ENCODE results near the gene OR2T3.
"Not testable (repeated sequence)": the region's sequence is repeated elsewhere in the genome, so short reads cannot be mapped to it uniquely, and the experiment has no call there.

The OR2T3 gene, protein sequence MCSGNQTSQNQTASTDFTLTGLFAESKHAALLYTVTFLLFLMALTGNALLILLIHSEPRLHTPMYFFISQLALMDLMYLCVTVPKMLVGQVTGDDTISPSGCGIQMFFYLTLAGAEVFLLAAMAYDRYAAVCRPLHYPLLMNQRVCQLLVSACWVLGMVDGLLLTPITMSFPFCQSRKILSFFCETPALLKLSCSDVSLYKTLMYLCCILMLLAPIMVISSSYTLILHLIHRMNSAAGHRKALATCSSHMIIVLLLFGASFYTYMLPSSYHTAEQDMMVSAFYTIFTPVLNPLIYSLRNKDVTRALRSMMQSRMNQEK

DNA sequence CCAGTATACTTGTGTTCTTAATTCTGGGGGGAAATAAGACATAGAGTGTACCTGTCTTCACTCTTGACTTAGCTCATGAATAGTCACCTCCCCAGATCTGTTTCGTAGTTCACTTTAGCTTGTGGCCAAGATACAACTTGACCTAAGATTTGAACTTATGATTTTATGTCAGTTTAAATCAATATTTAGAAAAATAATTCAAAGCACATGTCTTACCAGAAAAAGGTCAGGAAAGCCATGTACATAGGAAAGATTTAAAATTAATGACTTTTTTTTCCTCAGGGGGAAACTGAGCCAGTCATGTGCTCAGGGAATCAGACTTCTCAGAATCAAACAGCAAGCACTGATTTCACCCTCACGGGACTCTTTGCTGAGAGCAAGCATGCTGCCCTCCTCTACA is at the start of gene OR2T3:
Gene OR2T3 (plus strand): TSS at position 301 of the 400 bp plus-strand sequence. CDS start 0 bp downstream, at position 301.
- not testable (repeated sequence) for H3K4me3 ChIP-seq (ENCODE audit: low read depth, low read length); H3K36me3 ChIP-seq (ENCODE audit: insufficient read depth, low read length); H3K79me2 ChIP-seq (ENCODE audit: control insufficient read depth, insufficient read depth, low read length, unreplicated experiment); H2AFZ ChIP-seq (ENCODE audit: low read length, unreplicated experiment); H3K27me3 ChIP-seq (ENCODE audit: insufficient read depth, low read length); H3K4me1 ChIP-seq (ENCODE audit: control insufficient read depth, insufficient read depth, low read length, unreplicated experiment); H3K27ac ChIP-seq (ENCODE audit: low read depth, low read length)

DNA sequence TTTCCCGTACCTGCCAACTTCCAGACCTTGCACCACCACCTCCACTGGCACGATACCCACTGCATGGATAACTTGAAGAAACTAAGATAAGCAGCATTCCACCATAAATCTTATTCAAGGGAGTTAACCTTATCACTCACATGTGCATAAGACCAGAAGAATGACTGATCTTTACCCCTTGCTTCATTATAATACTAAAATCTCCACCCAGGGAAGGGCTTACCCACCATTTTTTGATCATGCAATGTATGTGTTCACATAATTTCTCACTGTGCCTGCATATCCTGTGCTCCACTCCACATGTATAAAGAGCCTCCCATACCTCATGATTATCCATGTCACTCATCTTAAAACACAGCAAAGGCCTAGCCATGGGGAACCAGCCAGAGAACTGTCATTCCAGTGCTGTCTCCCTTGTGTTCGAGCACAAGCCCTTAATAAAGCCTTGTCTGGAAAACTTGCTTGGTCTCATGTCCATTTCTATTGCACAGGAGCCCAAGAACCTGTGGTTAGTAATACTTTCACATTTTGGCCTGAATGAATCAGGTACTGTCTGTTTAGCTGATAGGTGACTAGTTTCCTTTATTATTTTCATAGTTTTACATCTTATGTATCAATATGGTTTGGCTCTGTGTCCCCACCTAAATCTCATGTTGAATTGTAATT is 45.5 kb upstream of the OR2T3 start:
- H3K79me2 ChIP-seq (ENCODE audit: control insufficient read depth, insufficient read depth, low read length, unreplicated experiment); H3K27ac ChIP-seq (ENCODE audit: low read depth, low read length); H2AFZ ChIP-seq (ENCODE audit: low read length, unreplicated experiment); H3K27me3 ChIP-seq (ENCODE audit: insufficient read depth, low read length); H3K36me3 ChIP-seq (ENCODE audit: insufficient read depth, low read length); H3K4me1 ChIP-seq (ENCODE audit: control insufficient read depth, insufficient read depth, low read length, unreplicated experiment); H3K4me3 ChIP-seq (ENCODE audit: low read depth, low read length): not testable (repeated sequence)

DNA sequence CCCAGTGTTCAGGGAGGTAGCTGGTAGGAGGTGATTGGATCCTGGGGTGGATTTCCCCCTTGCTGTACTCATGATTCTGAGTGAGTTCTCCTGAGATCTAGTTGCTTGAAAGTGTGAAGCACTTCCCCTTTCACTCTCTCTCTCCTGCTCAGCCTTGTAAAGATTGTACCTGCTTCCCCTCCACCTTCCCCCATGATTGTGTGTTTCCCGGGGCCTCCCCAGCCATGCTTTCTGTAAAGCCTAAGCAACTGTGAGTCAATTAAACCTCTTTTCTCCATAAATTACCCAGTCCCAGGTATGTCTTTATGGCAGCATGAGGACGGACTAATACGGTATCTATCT is 45.0 kb upstream of the OR2T3 start:
- not testable (repeated sequence) for H3K4me1 ChIP-seq (ENCODE audit: control insufficient read depth, insufficient read depth, low read length, unreplicated experiment); H3K4me3 ChIP-seq (ENCODE audit: low read depth, low read length); H3K79me2 ChIP-seq (ENCODE audit: control insufficient read depth, insufficient read depth, low read length, unreplicated experiment); H2AFZ ChIP-seq (ENCODE audit: low read length, unreplicated experiment); H3K36me3 ChIP-seq (ENCODE audit: insufficient read depth, low read length); H3K27ac ChIP-seq (ENCODE audit: low read depth, low read length); H3K27me3 ChIP-seq (ENCODE audit: insufficient read depth, low read length)

DNA sequence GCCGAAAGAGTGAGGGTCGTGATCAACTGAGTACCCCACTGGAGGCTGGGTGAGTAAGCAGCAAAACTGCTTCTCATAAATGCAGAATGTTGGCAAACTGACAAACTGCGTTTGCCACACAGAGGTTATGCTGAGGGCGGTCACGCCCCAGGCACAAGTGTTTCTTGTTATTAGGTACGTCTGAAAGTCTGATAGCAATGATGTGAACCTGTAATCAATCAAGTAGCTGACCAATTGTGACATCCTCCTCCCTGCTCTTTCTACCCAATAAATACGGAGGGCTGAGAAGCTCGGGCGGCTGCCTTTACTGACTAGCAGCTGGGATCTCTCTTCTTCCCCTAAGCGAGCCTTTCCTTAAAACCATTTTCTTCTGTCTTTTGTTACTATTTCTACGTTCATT is 41.5 kb upstream of the OR2T3 start:
- H2AFZ ChIP-seq (ENCODE audit: low read length, unreplicated experiment); H3K36me3 ChIP-seq (ENCODE audit: insufficient read depth, low read length); H3K79me2 ChIP-seq (ENCODE audit: control insufficient read depth, insufficient read depth, low read length, unreplicated experiment); H3K27me3 ChIP-seq (ENCODE audit: insufficient read depth, low read length); H3K4me3 ChIP-seq (ENCODE audit: low read depth, low read length); H3K4me1 ChIP-seq (ENCODE audit: control insufficient read depth, insufficient read depth, low read length, unreplicated experiment); H3K27ac ChIP-seq (ENCODE audit: low read depth, low read length): not testable (repeated sequence)

DNA sequence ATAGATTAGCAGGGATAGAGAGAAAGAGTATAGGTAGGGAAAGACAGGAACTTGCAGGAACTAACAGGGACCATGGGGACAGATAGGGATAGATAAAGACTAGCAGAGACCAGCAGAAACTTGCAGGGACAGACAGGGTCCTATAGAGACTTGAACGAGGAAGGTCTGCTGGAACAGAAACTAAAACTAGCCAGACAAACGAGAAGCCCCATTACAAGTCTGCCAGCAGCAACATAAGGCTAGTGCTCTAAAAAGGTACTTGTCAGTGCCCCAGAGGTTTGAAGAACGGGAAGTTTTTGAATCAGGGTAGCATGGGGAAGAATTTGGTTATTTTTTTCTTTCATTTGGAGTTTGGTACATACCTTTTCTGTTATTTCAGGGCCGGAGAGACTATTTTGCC is 41.0 kb upstream of the OR2T3 start:
- H3K27ac ChIP-seq (ENCODE audit: low read depth, low read length); H3K79me2 ChIP-seq (ENCODE audit: control insufficient read depth, insufficient read depth, low read length, unreplicated experiment); H3K4me1 ChIP-seq (ENCODE audit: control insufficient read depth, insufficient read depth, low read length, unreplicated experiment); H3K36me3 ChIP-seq (ENCODE audit: insufficient read depth, low read length); H3K4me3 ChIP-seq (ENCODE audit: low read depth, low read length); H3K27me3 ChIP-seq (ENCODE audit: insufficient read depth, low read length); H2AFZ ChIP-seq (ENCODE audit: low read length, unreplicated experiment): not testable (repeated sequence)

DNA sequence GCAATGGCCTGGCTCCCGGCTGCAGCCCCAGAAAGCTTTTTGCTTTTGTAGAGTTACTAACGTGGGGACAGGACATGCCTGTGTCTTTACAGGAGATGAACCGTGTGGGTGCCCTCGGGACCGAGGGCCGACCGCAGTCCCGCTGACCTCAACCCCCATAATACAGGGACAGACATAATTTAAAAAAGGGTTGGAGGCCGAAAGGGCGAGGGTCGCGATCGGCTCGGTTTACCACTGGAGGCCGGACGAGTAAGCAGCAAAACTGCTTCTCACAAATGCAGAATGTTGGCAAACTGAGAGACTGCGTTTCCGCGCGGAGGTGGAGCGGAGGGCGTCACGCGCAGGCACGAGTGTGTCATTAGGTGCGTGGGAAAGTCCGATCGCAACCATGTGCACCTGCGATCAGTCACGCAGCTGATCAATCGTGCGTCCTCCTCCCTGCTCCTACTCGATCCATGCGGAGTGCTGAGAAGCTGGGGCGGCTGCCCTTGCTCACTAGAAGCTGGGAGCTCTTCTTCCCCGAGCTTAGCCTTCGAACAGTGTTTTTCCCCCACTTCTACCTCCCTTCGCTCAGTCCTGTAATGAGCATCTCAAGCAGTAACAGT is 39.2 kb upstream of the OR2T3 start:
- H3K4me1 ChIP-seq (ENCODE audit: control insufficient read depth, insufficient read depth, low read length, unreplicated experiment); H3K79me2 ChIP-seq (ENCODE audit: control insufficient read depth, insufficient read depth, low read length, unreplicated experiment); H3K36me3 ChIP-seq (ENCODE audit: insufficient read depth, low read length); H3K4me3 ChIP-seq (ENCODE audit: low read depth, low read length); H3K27me3 ChIP-seq (ENCODE audit: insufficient read depth, low read length); H2AFZ ChIP-seq (ENCODE audit: low read length, unreplicated experiment); H3K27ac ChIP-seq (ENCODE audit: low read depth, low read length): not testable (repeated sequence)

DNA sequence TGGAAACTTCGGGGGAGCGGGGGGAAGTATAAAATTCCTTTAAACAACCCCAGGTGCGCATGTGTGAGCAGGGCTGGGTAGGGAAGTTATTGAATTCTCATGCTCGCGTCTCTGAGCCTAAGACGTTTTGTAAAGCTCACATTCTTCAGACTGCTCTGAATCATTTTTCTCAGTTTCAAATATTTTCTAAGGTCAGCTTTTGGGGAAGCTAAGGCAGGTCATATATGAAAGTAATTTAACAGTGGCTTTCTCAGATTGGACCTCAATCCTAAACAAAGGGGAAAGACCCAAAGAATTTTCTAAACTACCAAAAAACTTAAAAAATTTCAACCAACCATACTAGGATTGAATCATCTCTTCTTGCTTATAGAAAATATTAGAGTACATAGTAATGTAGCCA is 38.2 kb upstream of the OR2T3 start:
- not testable (repeated sequence) for H3K79me2 ChIP-seq (ENCODE audit: control insufficient read depth, insufficient read depth, low read length, unreplicated experiment); H3K4me1 ChIP-seq (ENCODE audit: control insufficient read depth, insufficient read depth, low read length, unreplicated experiment); H3K36me3 ChIP-seq (ENCODE audit: insufficient read depth, low read length); H3K27me3 ChIP-seq (ENCODE audit: insufficient read depth, low read length); H3K27ac ChIP-seq (ENCODE audit: low read depth, low read length); H2AFZ ChIP-seq (ENCODE audit: low read length, unreplicated experiment); H3K4me3 ChIP-seq (ENCODE audit: low read depth, low read length)

DNA sequence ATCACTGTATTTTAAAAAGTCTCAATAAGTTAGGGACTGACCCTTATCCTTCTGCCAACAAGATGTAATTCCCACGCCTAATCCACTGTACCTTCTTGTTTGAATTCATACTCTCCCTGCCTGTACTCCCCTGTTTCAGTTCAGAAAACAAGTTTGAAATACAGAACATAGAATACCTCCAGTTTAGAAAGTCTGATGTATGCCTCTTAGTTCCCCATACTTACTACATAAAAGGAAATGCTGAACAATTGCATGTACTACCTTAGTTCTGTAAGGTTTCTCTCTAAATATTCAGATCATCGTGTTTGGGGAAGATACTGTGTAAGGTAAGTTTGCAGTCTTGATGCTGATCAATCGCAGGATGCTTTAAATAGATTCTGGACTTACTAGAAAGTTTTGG is 36.8 kb upstream of the OR2T3 start:
- H3K4me1 ChIP-seq (ENCODE audit: control insufficient read depth, insufficient read depth, low read length, unreplicated experiment); H3K4me3 ChIP-seq (ENCODE audit: low read depth, low read length); H3K27me3 ChIP-seq (ENCODE audit: insufficient read depth, low read length); H2AFZ ChIP-seq (ENCODE audit: low read length, unreplicated experiment); H3K36me3 ChIP-seq (ENCODE audit: insufficient read depth, low read length); H3K79me2 ChIP-seq (ENCODE audit: control insufficient read depth, insufficient read depth, low read length, unreplicated experiment); H3K27ac ChIP-seq (ENCODE audit: low read depth, low read length): not testable (repeated sequence)

DNA sequence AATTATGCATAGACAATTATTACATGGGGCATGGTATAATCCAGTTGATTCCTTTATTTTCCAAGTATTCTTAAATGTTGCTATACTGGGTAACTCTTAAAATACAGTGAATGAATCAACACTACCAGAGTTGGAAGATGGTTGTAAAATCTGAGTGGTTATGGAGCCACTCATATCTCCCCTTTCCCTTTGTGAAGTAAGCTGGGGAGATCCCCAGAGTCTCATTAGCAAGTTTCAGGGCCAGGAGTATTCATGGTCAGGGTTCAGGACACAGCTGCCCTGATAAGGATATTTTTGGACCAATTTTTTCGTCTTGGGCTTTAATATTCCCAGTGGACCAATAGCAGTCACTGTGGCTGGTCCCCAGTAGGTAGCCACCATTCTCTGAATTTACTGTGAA is 34.5 kb upstream of the OR2T3 start:
- not testable (repeated sequence) for H3K79me2 ChIP-seq (ENCODE audit: control insufficient read depth, insufficient read depth, low read length, unreplicated experiment); H3K4me1 ChIP-seq (ENCODE audit: control insufficient read depth, insufficient read depth, low read length, unreplicated experiment); H3K36me3 ChIP-seq (ENCODE audit: insufficient read depth, low read length); H2AFZ ChIP-seq (ENCODE audit: low read length, unreplicated experiment); H3K4me3 ChIP-seq (ENCODE audit: low read depth, low read length); H3K27ac ChIP-seq (ENCODE audit: low read depth, low read length); H3K27me3 ChIP-seq (ENCODE audit: insufficient read depth, low read length)

DNA sequence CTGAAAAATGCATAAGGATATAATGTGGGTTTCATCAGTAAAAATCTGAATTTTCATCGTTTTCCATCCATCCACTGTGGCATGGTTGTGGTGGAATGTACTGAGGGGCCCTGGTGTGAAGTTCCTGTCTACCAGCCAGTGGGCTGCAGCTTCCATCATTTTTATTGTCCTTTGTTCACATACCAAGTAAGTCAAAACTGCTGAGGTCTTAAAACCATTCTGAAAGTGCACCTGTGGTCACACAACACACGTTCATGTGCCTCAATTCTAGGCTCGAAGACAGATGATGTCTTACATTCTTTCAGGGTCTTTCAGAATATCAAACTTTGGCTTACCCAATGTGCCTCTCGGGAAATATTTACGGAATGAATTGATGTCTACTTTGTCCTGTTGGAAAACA is 33.9 kb upstream of the OR2T3 start:
- not testable (repeated sequence) for H3K4me3 ChIP-seq (ENCODE audit: low read depth, low read length); H3K27ac ChIP-seq (ENCODE audit: low read depth, low read length); H2AFZ ChIP-seq (ENCODE audit: low read length, unreplicated experiment); H3K79me2 ChIP-seq (ENCODE audit: control insufficient read depth, insufficient read depth, low read length, unreplicated experiment); H3K36me3 ChIP-seq (ENCODE audit: insufficient read depth, low read length); H3K27me3 ChIP-seq (ENCODE audit: insufficient read depth, low read length); H3K4me1 ChIP-seq (ENCODE audit: control insufficient read depth, insufficient read depth, low read length, unreplicated experiment)

DNA sequence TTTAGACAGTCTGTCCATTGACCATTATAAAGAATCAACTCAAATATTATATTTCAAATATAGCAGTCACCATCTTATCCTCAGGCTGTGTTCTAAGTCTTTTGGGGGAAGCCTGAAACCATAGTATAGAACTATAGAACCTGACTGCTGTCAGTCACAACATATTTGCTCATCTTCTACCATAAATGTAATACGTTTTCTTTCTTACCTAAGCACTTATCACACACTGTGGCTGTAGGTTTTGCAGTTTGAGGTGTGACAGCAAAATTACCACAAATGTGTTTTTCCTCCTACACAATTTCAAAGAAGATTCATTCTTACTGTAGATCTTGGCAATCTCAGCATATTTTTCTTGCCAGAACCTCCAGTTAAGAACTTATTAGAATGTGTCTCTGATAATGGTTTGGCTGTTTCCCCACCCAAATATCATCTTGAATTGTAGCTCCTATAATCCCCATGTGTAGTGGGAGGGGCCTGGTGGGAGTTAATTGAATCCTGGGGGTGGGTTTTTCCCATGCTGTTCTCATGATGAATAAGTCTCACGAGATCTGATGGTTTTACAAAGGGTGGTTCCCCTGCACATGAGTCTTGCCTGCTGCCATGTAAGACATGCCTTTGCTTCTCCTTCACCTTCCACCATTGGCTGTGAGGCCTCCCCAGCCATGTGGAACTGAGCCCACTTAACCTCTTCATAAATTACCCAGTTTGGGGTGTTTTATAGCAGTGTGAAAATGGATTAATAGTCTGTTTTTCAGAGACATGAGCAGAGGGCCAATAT is 30.5 kb upstream of the OR2T3 start:
- not testable (repeated sequence) for H3K27me3 ChIP-seq (ENCODE audit: insufficient read depth, low read length); H2AFZ ChIP-seq (ENCODE audit: low read length, unreplicated experiment); H3K79me2 ChIP-seq (ENCODE audit: control insufficient read depth, insufficient read depth, low read length, unreplicated experiment); H3K36me3 ChIP-seq (ENCODE audit: insufficient read depth, low read length); H3K27ac ChIP-seq (ENCODE audit: low read depth, low read length); H3K4me1 ChIP-seq (ENCODE audit: control insufficient read depth, insufficient read depth, low read length, unreplicated experiment); H3K4me3 ChIP-seq (ENCODE audit: low read depth, low read length)
